Left renal pelvis (tissue), 4 donors: ENCODE results near the gene CDX1. TPM values are rescaled to one million over a fixed set of nuclear protein-coding genes. Genes with fewer than 3 reads are reported as not detected.

Experiments used
- DNase-seq, 4 donors: peaks; one replicate each; pipeline ENCODE4 v3.0.0-alpha.2; 2013; ENCODE audit warnings: low read depth in 4 of 4, low spot score in 3 of 4
- polyA plus RNA-seq, 4 donors: library from polyadenylated mRNA; unstranded; fragments of 120-200 nt; gene quantifications; one replicate each; pipeline ENCODE4 v1.2.1, GENCODE V29; 2013; ENCODE audit not compliant: insufficient read length in 4 of 4

Gene CDX1
- polyA plus RNA-seq, 4 donors: 0.10 to 0.73 (median 0.53) TPM

GRCh38 chr5:150160448-150161081 is 6.0 kb upstream of the CDX1 start:
- DNase-seq: no peak

GRCh38 chr5:150161242-150162141 is 5.1 kb upstream of the CDX1 start:
- no peak for DNase-seq

GRCh38 chr5:150162142-150162513 is 4.5 kb upstream of the CDX1 start:
- no peak for DNase-seq

- no peak for DNase-seq
Measured at GRCh38 chr5:150163035-150163434, 3.5 kb upstream of the CDX1 start.

GRCh38 chr5:150163547-150164059 is 3.0 kb upstream of the CDX1 start:
- DNase-seq: no peak

- DNase-seq: no peak
Measured at GRCh38 chr5:150164211-150164980, 2.2 kb upstream of the CDX1 start.

GRCh38 chr5:150166037-150166649 is 435 bp upstream of the CDX1 start:
- no peak for DNase-seq

- DNase-seq: no peak
Measured at GRCh38 chr5:150167512-150167850, 903 bp downstream of the CDX1 start.

GRCh38 chr5:150167908-150168307 is 1.3 kb downstream of the CDX1 start:
- no peak for DNase-seq

GRCh38 chr5:150168864-150169263 is 2.3 kb downstream of the CDX1 start:
- DNase-seq: no peak

- no peak for DNase-seq
Measured at GRCh38 chr5:150172145-150172544, 5.6 kb downstream of the CDX1 start.

- no peak for DNase-seq
Measured at GRCh38 chr5:150172556-150172955, 6.0 kb downstream of the CDX1 start.

- no peak for DNase-seq
Measured at GRCh38 chr5:150173161-150173560, 6.6 kb downstream of the CDX1 start.

GRCh38 chr5:150174285-150174684 is 7.7 kb downstream of the CDX1 start:
- DNase-seq: no peak

GRCh38 chr5:150175076-150175475 is 8.5 kb downstream of the CDX1 start:
- DNase-seq: no peak

GRCh38 chr5:150175536-150175935 is 9.0 kb downstream of the CDX1 start:
- no peak for DNase-seq

GRCh38 chr5:150176745-150177477 is 10.3 kb downstream of the CDX1 start:
- DNase-seq: no peak

- DNase-seq: no peak
Measured at GRCh38 chr5:150177721-150178120, 11.1 kb downstream of the CDX1 start.

- no peak for DNase-seq
Measured at GRCh38 chr5:150178262-150178661, 11.7 kb downstream of the CDX1 start.

- DNase-seq: no peak
Measured at GRCh38 chr5:150179019-150179620, 12.5 kb downstream of the CDX1 start.
